Testis (tissue), 3 donors: ENCODE measurements around the gene ATP2B2. TPM values are rescaled to one million over a fixed set of nuclear protein-coding genes. Genes with fewer than 3 reads are reported as not detected.

ENCODE experiments used
- DNase-seq: peaks from one replicate; pipeline ENCODE4 v3.0.0-alpha.2; 2019
- H3K27ac ChIP-seq, 2 donors: fragments of 200-600 bp; sonication (generic); one replicate each; pipeline ENCODE4 v1.5.1; 2019
- H3K27me3 ChIP-seq: fragments of 200-600 bp; sonication (generic); one replicate; pipeline ENCODE4 v1.5.1; 2019
- H3K36me3 ChIP-seq: fragments of 200-600 bp; sonication (generic); one replicate; pipeline ENCODE4 v1.5.1; 2017; ENCODE audit warnings: low read depth; ENCODE audit errors: missing control alignments
- H3K4me1 ChIP-seq: fragments of 200-600 bp; sonication (generic); one replicate; pipeline ENCODE4 v1.5.1; 2019
- H3K4me3 ChIP-seq, 2 donors: fragments of 200-600 bp; sonication (generic); one replicate each; pipeline ENCODE4 v1.5.1; 2017 to 2019
- H3K9me3 ChIP-seq: fragments of 200-600 bp; sonication (generic); one replicate; pipeline ENCODE4 v1.5.1; 2017
- POLR2A ChIP-seq: fragments of 450-650 bp; IDR thresholded peaks from one replicate; pipeline ENCODE4 v1.6.1; 2017; ENCODE audit warnings: antibody characterized with exemption, mild to moderate bottlenecking, moderate library complexity
- WGBS, 2 donors: methylation state at CpG; one replicate each; pipeline ENCODE4 v1.1.5; 2018; 5-methylcytosine and 5-hydroxymethylcytosine counted together
- intact Hi-C: fragments of 100-400 bp; cut with DNase I; formaldehyde crosslinking; loops from one replicate; pipeline ENCODE4 v1.15.1; 2023; ENCODE audit warnings: low total_unique reads
- polyA plus RNA-seq: library from polyadenylated mRNA; stranded (reverse); fragments of 350-450 nt; fragmentation: Illumina TruSeq; extraction: RNeasy Lipid Tissue Mini Kit (QIAGEN cat#74804); gene quantifications from one replicate; pipeline ENCODE4 v1.2.3, GENCODE V29; 2014; ENCODE audit warnings: low read depth, low replicate concordance; ENCODE audit not compliant: insufficient read depth
- total RNA-seq, 2 donors: library from RNA; depleted of rRNA; stranded (reverse); fragments of >200 nt; gene quantifications; one replicate each; pipeline ENCODE4 v1.2.3, GENCODE V29; 2016
- TF ChIP-seq, protein P1 (sequence below), 3 experiments: fragments of 450-650 bp in 2 of 3; fragments of 200-600 bp in 1 of 3; sonication (generic) in 1 of 3; IDR thresholded peaks; one replicate each; pipeline ENCODE4 v1.5.1; 2016 to 2019; ENCODE audit warnings: antibody characterized with exemption in 3 of 3, mild to moderate bottlenecking in 2 of 3, moderate library complexity in 1 of 3

Gene ATP2B2
- total and polyA plus RNA-seq, 3 donors from 2014 or later = 1.1 to 2.9 (median 1.8) TPM

DNA sequence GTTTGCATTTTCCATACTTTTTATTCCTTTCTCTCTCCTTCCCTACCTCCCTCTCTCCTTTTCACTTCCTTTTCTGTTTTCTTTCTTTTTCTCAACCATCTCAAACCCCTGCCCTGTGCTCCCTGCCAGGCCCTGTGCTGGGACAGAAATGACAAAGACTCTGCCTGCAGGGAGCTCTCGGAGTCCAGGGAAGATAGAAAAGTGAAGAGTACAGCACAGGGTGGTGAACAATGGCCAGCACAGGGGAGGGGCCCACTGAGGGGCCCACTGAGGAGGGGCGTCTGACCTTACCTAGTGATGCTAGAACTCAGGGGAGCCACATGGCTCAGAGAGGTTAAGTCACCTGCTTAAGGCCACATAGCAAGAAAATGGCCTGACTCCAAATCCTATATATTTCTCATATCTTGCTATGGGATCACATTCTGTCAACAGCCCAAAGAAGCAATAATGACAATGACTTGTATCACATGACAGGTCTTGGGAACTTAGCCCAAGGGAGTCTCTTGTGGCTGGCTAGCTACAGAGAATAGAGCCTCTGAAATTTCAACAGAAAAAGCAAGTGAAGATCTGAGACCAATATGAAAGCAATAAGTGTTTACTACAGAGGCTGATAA is 44.3 kb upstream of the ATP2B2 start:
- no peaks in the 10 kb centered on the region for H3K27me3 ChIP-seq
- TF ChIP-seq, protein P1, sequence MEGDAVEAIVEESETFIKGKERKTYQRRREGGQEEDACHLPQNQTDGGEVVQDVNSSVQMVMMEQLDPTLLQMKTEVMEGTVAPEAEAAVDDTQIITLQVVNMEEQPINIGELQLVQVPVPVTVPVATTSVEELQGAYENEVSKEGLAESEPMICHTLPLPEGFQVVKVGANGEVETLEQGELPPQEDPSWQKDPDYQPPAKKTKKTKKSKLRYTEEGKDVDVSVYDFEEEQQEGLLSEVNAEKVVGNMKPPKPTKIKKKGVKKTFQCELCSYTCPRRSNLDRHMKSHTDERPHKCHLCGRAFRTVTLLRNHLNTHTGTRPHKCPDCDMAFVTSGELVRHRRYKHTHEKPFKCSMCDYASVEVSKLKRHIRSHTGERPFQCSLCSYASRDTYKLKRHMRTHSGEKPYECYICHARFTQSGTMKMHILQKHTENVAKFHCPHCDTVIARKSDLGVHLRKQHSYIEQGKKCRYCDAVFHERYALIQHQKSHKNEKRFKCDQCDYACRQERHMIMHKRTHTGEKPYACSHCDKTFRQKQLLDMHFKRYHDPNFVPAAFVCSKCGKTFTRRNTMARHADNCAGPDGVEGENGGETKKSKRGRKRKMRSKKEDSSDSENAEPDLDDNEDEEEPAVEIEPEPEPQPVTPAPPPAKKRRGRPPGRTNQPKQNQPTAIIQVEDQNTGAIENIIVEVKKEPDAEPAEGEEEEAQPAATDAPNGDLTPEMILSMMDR (IDR thresholded peaks at IDR 0.05) = no peak
- TF ChIP-seq POLR2A = no peak
- H3K36me3 ChIP-seq = no peaks in the 10 kb centered on the region
- intact Hi-C loops = no loop called here
- no peak overlapping the region for H3K4me3 ChIP-seq
- no peaks in the 10 kb centered on the region for H3K4me1 ChIP-seq
- H3K27ac ChIP-seq = no peak overlapping the region
- no peak for DNase-seq
- H3K9me3 ChIP-seq = no peaks in the 10 kb centered on the region
- 85 to 95% methylated on average over 2 of the region's 2 CpGs for WGBS, 2 donors

- H3K36me3 ChIP-seq = no peaks in the 10 kb centered on the region
- no peak overlapping the region for H3K4me3 ChIP-seq
- intact Hi-C loops = no loop called here
- DNase-seq = no peak
- no peak overlapping the region for H3K27ac ChIP-seq
- H3K9me3 ChIP-seq = no peaks in the 10 kb centered on the region
- H3K4me1 ChIP-seq = no peaks in the 10 kb centered on the region
- TF ChIP-seq POLR2A = no peak
- TF ChIP-seq, protein P1 (IDR thresholded peaks at IDR 0.05) = no peak
- no peaks in the 10 kb centered on the region for H3K27me3 ChIP-seq
Measured at GRCh38 chr3:10548992-10549391, 43.6 kb upstream of the ATP2B2 start.

- intact Hi-C loops = no loop called here
- no peaks in the 10 kb centered on the region for H3K9me3 ChIP-seq
- DNase-seq = no peak
- no peak overlapping the region for H3K4me3 ChIP-seq
- H3K27me3 ChIP-seq = no peaks in the 10 kb centered on the region
- 75 to 77% methylated on average over 6 of the region's 6 CpGs for WGBS, 2 donors
- no peak overlapping the region for H3K27ac ChIP-seq
- TF ChIP-seq, protein P1 (IDR thresholded peaks at IDR 0.05) = no peak
- no peak for TF ChIP-seq POLR2A
- no peaks in the 10 kb centered on the region for H3K36me3 ChIP-seq
- H3K4me1 ChIP-seq = no peaks in the 10 kb centered on the region
Measured at GRCh38 chr3:10547841-10548783, 42.7 kb upstream of the ATP2B2 start.

GRCh38 chr3:10547413-10547812 is 42.0 kb upstream of the ATP2B2 start:
- 88 to 91% methylated on average over 7 of the region's 7 CpGs for WGBS, 2 donors

More at GRCh38 chr3:10547413-10547812, 42.0 kb upstream of the ATP2B2 start:
- no peak overlapping the region for H3K4me3 ChIP-seq
- no peak for DNase-seq
- H3K27ac ChIP-seq = no peak overlapping the region
- H3K4me1 ChIP-seq = no peaks in the 10 kb centered on the region
- no peaks in the 10 kb centered on the region for H3K36me3 ChIP-seq
- TF ChIP-seq, protein P1 (IDR thresholded peaks at IDR 0.05) = no peak
- TF ChIP-seq POLR2A = no peak
- H3K27me3 ChIP-seq = no peaks in the 10 kb centered on the region
- intact Hi-C loops = no loop called here
- H3K9me3 ChIP-seq = no peaks in the 10 kb centered on the region
